Endothelial cell of umbilical vein (primary cell): Measurements from ENCODE around the gene DSG1. TPM values are rescaled to one million over a fixed set of nuclear protein-coding genes. Genes with fewer than 3 reads are reported as not detected.

ENCODE experiments used
- BruUV-seq: library from RNA; stranded (reverse); fragments of 400-500 nt; replicated peaks from 2 replicates; lab custom pipeline; 2021; lab: Mats Ljungman, UMichigan
- CTCF ChIA-PET: fragments of 300-600, 350-600 bp; sonication (Branson Sonifier 250); formaldehyde crosslinking; loops from one replicate; lab custom pipeline; 2021; ENCODE audit warnings: antibody characterized with exemption, inconsistent platforms; lab: Charles Lee
- POLR2A ChIA-PET: fragments of 300-600, 350-600 bp; sonication (Branson Sonifier 250); formaldehyde crosslinking; loops from one replicate; lab custom pipeline; 2021; ENCODE audit warnings: antibody characterized with exemption, inconsistent platforms; lab: Charles Lee
- DNase-seq: peaks from one replicate; pipeline ENCODE4 v3.0.0-alpha.2; 2011; ENCODE audit warnings: low read depth, low spot score
- FAIRE-seq: peaks from 2 replicates; lab custom pipeline; 2011; peaks lifted over from hg19 to GRCh38; lab: Jason Lieb, UNC
- H2AFZ ChIP-seq: 2 replicates; pipeline ENCODE4 v1.6.0; 2012; ENCODE audit warnings: low read depth, low read length, control low read depth, inconsistent platforms
- H3K27ac ChIP-seq: 2 replicates; pipeline ENCODE4 v1.5.1; 2011; ENCODE audit warnings: low read depth, mild to moderate bottlenecking, control low read depth, low read length, moderate library complexity; ENCODE audit not compliant: insufficient read depth
- H3K27me3 ChIP-seq, 2 experiments: 2 replicates each; pipeline versions ENCODE4 v1.6.0 to v1.6.1; 2011; ENCODE audit warnings: low read length in 2 of 2, mixed read lengths in 1 of 2; ENCODE audit not compliant: control insufficient read depth in 2 of 2, insufficient read depth in 2 of 2
- H3K36me3 ChIP-seq, 2 experiments: 2 replicates in 1 of 2; 3 replicates in 1 of 2; pipeline ENCODE4 v1.5.1; 2011; ENCODE audit warnings: low read length in 2 of 2, mild to moderate bottlenecking in 1 of 2, moderate library complexity in 1 of 2; ENCODE audit not compliant: control insufficient read depth in 2 of 2, insufficient read depth in 2 of 2; ENCODE audit errors: extremely low read depth in 1 of 2
- H3K4me1 ChIP-seq: 3 replicates; pipeline ENCODE4 v1.5.1; 2011; ENCODE audit warnings: mild to moderate bottlenecking, low read length; ENCODE audit not compliant: control insufficient read depth, insufficient read depth; ENCODE audit errors: extremely low read depth
- H3K4me2 ChIP-seq: 2 replicates; pipeline ENCODE4 v1.6.1; 2011; ENCODE audit warnings: low read length, control low read depth, mixed read lengths; ENCODE audit not compliant: insufficient read depth
- H3K4me3 ChIP-seq, 3 experiments: fragments of 200-600 bp in 1 of 3; sonication (generic), shearing (Covaris generic) in 1 of 3; replicated peaks in 1 of 3; 2 replicates each; pipeline ENCODE4 v1.5.1; 2011 to 2016; ENCODE audit warnings: control low read depth in 3 of 3, low read length in 3 of 3, mild to moderate bottlenecking in 2 of 3, inconsistent platforms in 1 of 3, low read depth in 1 of 3, moderate library complexity in 1 of 3; ENCODE audit not compliant: insufficient read depth in 1 of 3
- H3K79me2 ChIP-seq: 2 replicates; pipeline ENCODE4 v1.6.0; 2012; ENCODE audit warnings: low read length, inconsistent platforms; ENCODE audit not compliant: control insufficient read depth, insufficient read depth
- H3K9ac ChIP-seq: replicated peaks from 2 replicates; pipeline ENCODE3; 2011; ENCODE audit warnings: low read length, control low read depth; ENCODE audit not compliant: insufficient read depth; ENCODE audit errors: extremely low read depth
- H3K9me1 ChIP-seq: replicated peaks from 3 replicates; pipeline ENCODE4 v1.6.0; 2011; ENCODE audit warnings: mild to moderate bottlenecking, low read length; ENCODE audit not compliant: control insufficient read depth, insufficient read depth; ENCODE audit errors: extremely low read depth
- H3K9me3 ChIP-seq: replicated peaks from 2 replicates; pipeline ENCODE4 v1.5.1; 2012; ENCODE audit warnings: low read length, inconsistent platforms; ENCODE audit not compliant: control insufficient read depth, insufficient read depth
- H4K20me1 ChIP-seq: replicated peaks from 2 replicates; pipeline ENCODE3; 2011; ENCODE audit warnings: mild to moderate bottlenecking, low read length; ENCODE audit not compliant: control insufficient read depth, insufficient read depth; ENCODE audit errors: extremely low read depth
- EZH2 ChIP-seq: IDR thresholded peaks from 2 replicates; pipeline ENCODE4 v1.6.1; 2012; ENCODE audit warnings: borderline replicate concordance, low read depth, mild to moderate bottlenecking, moderate library complexity, low read length, inconsistent platforms; ENCODE audit not compliant: severe bottlenecking
- FOS ChIP-seq: IDR thresholded peaks from 2 replicates; pipeline ENCODE4 v1.6.1; 2011; ENCODE audit warnings: mild to moderate bottlenecking, low read length, moderate library complexity, borderline replicate concordance; ENCODE audit not compliant: insufficient read depth
- GATA2 ChIP-seq: IDR thresholded peaks from 2 replicates; pipeline ENCODE4 v1.7.0; 2011; ENCODE audit warnings: low read depth, mild to moderate bottlenecking, moderate library complexity, mixed read lengths, low read length; ENCODE audit not compliant: insufficient read length, insufficient read depth
- JUN ChIP-seq: IDR thresholded peaks from 2 replicates; pipeline ENCODE4 v1.6.1; 2011; ENCODE audit warnings: borderline replicate concordance, low read depth; ENCODE audit not compliant: insufficient read length, insufficient read depth
- MYC ChIP-seq: IDR thresholded peaks from one replicate; pipeline ENCODE4 v1.6.1; 2011; ENCODE audit warnings: mild to moderate bottlenecking, low read depth, low read length
- POLR2A ChIP-seq: IDR thresholded peaks from 2 replicates; pipeline ENCODE4 v1.6.1; 2012; ENCODE audit warnings: low read depth, mild to moderate bottlenecking, control low read depth, low read length
- POLR2AphosphoS5 ChIP-seq: IDR thresholded peaks from 2 replicates; pipeline ENCODE4 v1.6.1; 2012; ENCODE audit warnings: low read depth, mild to moderate bottlenecking, control low read depth, low read length, moderate library complexity; ENCODE audit not compliant: insufficient read depth
- dilution Hi-C: fragments of 300-500 bp; cut with MboI; formaldehyde crosslinking; loops from one replicate; pipeline ENCODE4 v1.15.0; 2019; ENCODE audit warnings: low sequenced_read_pairs; ENCODE audit not compliant: extremely low pct_ligation_motif_present
- intact Hi-C: fragments of 100-400 bp; cut with micrococcal nuclease; formaldehyde crosslinking; loops from one replicate; pipeline ENCODE4 v1.10.0; 2022
- polyA plus RNA-seq, 4 experiments: library from polyadenylated mRNA; depleted of rRNA in 3 of 4; stranded (reverse) in 3 of 4; unstranded in 1 of 4; fragments of >200 nt; gene quantifications; 2 replicates each; pipeline versions ENCODE4 v1.2.1 to v1.2.3, GENCODE V29; 2011 to 2012; ENCODE audit warnings: missing spikeins in 1 of 4
- total RNA-seq: library from RNA; stranded (reverse); gene quantifications from 2 replicates; pipeline ENCODE4 v1.2.3, GENCODE V29; 2021
- TF ChIP-seq, protein P1 (sequence below), 2 donors: IDR thresholded peaks; 1 replicate in 1 of 2; 2 replicates in 1 of 2; pipeline ENCODE4 v1.5.1; 2011; ENCODE audit warnings: low read length in 2 of 2, mild to moderate bottlenecking in 2 of 2, moderate library complexity in 2 of 2, control low read depth in 1 of 2, inconsistent platforms in 1 of 2, low read depth in 1 of 2; ENCODE audit not compliant: insufficient read depth in 1 of 2; ENCODE audit errors: extremely low read depth in 1 of 2
- TF ChIP-seq, protein P2 (sequence below): IDR thresholded peaks from 2 replicates; pipeline ENCODE4 v1.6.1; 2011; ENCODE audit not compliant: insufficient read depth, insufficient read length

DSG1 gene
- total and polyA plus RNA-seq, 2 donors (not counting 3 experiments of a cell fraction or from before 2014, with no cell fraction given): not detected

DNA sequence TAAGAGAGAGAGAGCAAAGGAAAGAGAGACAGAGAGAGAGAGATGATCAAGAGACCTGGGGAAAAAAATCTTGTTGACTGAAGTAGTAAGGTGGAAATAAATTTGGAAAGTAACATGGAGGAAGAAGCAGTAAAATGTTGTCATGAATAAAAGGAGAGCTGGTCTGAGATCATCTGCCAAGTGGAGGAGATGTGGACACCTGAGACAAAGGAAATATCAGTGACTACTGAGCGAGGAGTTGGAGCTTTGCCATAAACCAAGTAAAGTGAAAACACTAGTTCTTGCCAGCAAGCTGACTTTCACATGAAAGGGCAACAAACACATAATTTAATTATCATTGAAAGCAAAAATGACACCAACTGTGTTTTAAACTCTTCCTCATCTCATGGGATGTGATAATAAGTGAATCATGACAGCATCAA is 49.0 kb upstream of the DSG1 start:
- DNase-seq (peak; percentile 42), FAIRE-seq (no peak)
- CTCF ChIA-PET: no interaction called here
- Histone ChIP-seq H2AFZ (no peak overlapping the region), H3K4me3 (no peak overlapping the region), H3K79me2 (no peaks in the 10 kb centered on the region), H3K9me1 (no peaks in the 10 kb centered on the region), H3K9me3 (no peaks in the 10 kb centered on the region), H3K9ac (no peak overlapping the region), H3K4me1 (no peaks in the 10 kb centered on the region), H4K20me1 (no peaks in the 10 kb centered on the region), H3K27ac (no peak overlapping the region), H3K36me3 (no peaks in the 10 kb centered on the region), H3K4me2 (no peak overlapping the region), H3K27me3 (peaks cover 0 to 2% of the 10 kb centered on the region in 2 experiments)
- intact Hi-C loops (no loop called here), dilution Hi-C loops (no loop called here)
- TF ChIP-seq FOS: no peak
- POLR2A ChIA-PET: no interaction called here
- BruUV-seq: no TSS peak

DNA sequence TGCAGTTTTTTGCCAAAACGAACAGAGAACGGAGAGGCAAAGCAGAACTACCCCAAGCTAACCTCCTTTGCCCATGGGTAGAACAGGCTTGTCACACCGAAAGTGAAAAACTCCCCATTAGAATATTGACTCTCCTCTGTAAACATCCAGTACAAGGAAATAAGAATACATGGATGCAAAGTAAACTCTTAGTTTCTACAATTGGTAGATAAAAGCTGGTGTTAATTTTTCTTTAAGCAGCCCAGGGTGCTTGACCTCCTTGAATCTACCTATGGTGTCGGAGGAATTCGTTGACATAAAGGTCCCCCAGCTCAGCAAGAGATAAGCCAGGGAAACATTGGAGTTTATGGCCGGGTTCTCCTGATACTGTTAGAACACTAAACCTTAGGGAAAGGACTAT is 48.4 kb upstream of the DSG1 start:
- no TSS peak for BruUV-seq
- ChIA-PET CTCF (no interaction called here), POLR2A (no interaction called here)
- Histone ChIP-seq H2AFZ (no peak overlapping the region), H3K9me1 (no peaks in the 10 kb centered on the region), H3K36me3 (no peaks in the 10 kb centered on the region), H3K27ac (no peak overlapping the region), H3K79me2 (no peaks in the 10 kb centered on the region), H3K4me3 (no peak overlapping the region), H4K20me1 (no peaks in the 10 kb centered on the region), H3K9me3 (no peaks in the 10 kb centered on the region), H3K9ac (no peak overlapping the region), H3K4me1 (no peaks in the 10 kb centered on the region), H3K27me3 (peaks cover 0 to 2% of the 10 kb centered on the region in 2 experiments), H3K4me2 (no peak overlapping the region)
- dilution Hi-C loops: no loop called here
- intact Hi-C loops: no loop called here
- TF ChIP-seq, protein P1, sequence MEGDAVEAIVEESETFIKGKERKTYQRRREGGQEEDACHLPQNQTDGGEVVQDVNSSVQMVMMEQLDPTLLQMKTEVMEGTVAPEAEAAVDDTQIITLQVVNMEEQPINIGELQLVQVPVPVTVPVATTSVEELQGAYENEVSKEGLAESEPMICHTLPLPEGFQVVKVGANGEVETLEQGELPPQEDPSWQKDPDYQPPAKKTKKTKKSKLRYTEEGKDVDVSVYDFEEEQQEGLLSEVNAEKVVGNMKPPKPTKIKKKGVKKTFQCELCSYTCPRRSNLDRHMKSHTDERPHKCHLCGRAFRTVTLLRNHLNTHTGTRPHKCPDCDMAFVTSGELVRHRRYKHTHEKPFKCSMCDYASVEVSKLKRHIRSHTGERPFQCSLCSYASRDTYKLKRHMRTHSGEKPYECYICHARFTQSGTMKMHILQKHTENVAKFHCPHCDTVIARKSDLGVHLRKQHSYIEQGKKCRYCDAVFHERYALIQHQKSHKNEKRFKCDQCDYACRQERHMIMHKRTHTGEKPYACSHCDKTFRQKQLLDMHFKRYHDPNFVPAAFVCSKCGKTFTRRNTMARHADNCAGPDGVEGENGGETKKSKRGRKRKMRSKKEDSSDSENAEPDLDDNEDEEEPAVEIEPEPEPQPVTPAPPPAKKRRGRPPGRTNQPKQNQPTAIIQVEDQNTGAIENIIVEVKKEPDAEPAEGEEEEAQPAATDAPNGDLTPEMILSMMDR (IDR thresholded peaks at IDR 0.05; ENCODE audit: extremely low read depth in 1 of 2, insufficient read depth in 1 of 2, low read depth in 1 of 2, low read length in 2 of 2): no peak
- no peak for TF ChIP-seq MYC
- no peak for TF ChIP-seq POLR2AphosphoS5
- no peak for TF ChIP-seq EZH2
- TF ChIP-seq FOS: no peak
- TF ChIP-seq GATA2: no peak
- no peak for TF ChIP-seq JUN
- TF ChIP-seq, protein P2, sequence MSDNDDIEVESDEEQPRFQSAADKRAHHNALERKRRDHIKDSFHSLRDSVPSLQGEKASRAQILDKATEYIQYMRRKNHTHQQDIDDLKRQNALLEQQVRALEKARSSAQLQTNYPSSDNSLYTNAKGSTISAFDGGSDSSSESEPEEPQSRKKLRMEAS: no peak
- TF ChIP-seq POLR2A: no peak
- no peak for DNase-seq
- no peak for FAIRE-seq
